Transverse colon (tissue), 4 donors: ENCODE results near the gene SCIN. TPM values are rescaled to one million over a fixed set of nuclear protein-coding genes. Genes with fewer than 3 reads are reported as not detected.
"Not testable (repeated sequence)": the region's sequence is repeated elsewhere in the genome, so short reads cannot be mapped to it uniquely, and the experiment has no call there.

Experiments
- DNase-seq: peaks from one replicate; pipeline ENCODE4 v3.0.0-alpha.2; 2019
- H3K27ac ChIP-seq, 4 donors: fragments of 200-600 bp; sonication (generic); 2 replicates each; pipeline ENCODE4 v1.5.1; 2016 to 2018; ENCODE audit warnings: inconsistent platforms in 4 of 4
- H3K27me3 ChIP-seq: fragments of 200-600 bp; sonication (generic); 2 replicates; pipeline ENCODE4 v1.5.1; 2017; ENCODE audit warnings: inconsistent platforms
- H3K36me3 ChIP-seq, 4 donors: fragments of 200-600 bp; sonication (generic); 2 replicates each; pipeline ENCODE4 v1.5.1; 2017 to 2019; ENCODE audit warnings: inconsistent platforms in 4 of 4
- H3K4me1 ChIP-seq, 4 donors: fragments of 200-600 bp; sonication (generic); 2 replicates each; pipeline ENCODE4 v1.5.1; 2017 to 2020; ENCODE audit warnings: inconsistent platforms in 4 of 4
- H3K4me3 ChIP-seq, 4 donors: fragments of 200-600 bp; sonication (generic); 1 replicate in 1 of 4; 2 replicates in 3 of 4; pipeline versions ENCODE4 v1.5.1 to v1.6.1; 2017 to 2019; ENCODE audit warnings: inconsistent platforms in 4 of 4
- H3K9me3 ChIP-seq, 2 donors: fragments of 200-600 bp; sonication (generic); 2 replicates each; pipeline ENCODE4 v1.5.1; 2017 to 2019; ENCODE audit warnings: inconsistent platforms in 2 of 2
- EP300 ChIP-seq: sonication (generic); formaldehyde crosslinking; IDR thresholded peaks from one replicate; pipeline ENCODE4 v1.6.1; 2017; ENCODE audit warnings: antibody characterized with exemption, low read depth
- POLR2A ChIP-seq: fragments of 450-650 bp; IDR thresholded peaks from one replicate; pipeline ENCODE4 v1.6.1; 2016; ENCODE audit warnings: antibody characterized with exemption, mild to moderate bottlenecking, moderate library complexity
- POLR2AphosphoS5 ChIP-seq, 3 donors: sonication (generic); formaldehyde crosslinking; IDR thresholded peaks; one replicate each; pipeline ENCODE4 v1.6.1; 2016; ENCODE audit warnings: antibody characterized with exemption in 3 of 3
- WGBS, 2 donors: methylation state at CpG; one replicate each; pipeline ENCODE4 v1.1.5; 2018; ENCODE audit warnings: low coverage in 1 of 2; 5-methylcytosine and 5-hydroxymethylcytosine counted together
- in situ Hi-C, 4 donors: fragments of 200-750 bp; cut with MboI; loops; one replicate each; pipeline versions ENCODE4 v1.15.0 to v1.15.1; 2017; ENCODE audit warnings: low sequenced_read_pairs in 3 of 4, low pct_ligation_motif_present in 1 of 4, low pct_unique_long_range_greater_than_20kb in 1 of 4
- intact Hi-C: fragments of 100-400 bp; cut with DNase I; formaldehyde crosslinking; loops from one replicate; pipeline ENCODE4 v1.15.1; 2023; ENCODE audit warnings: low total_unique reads
- total RNA-seq, 4 donors: library from RNA; depleted of rRNA; stranded (reverse); fragments of >200 nt; gene quantifications; one replicate each; pipeline ENCODE4 v1.1.0, GENCODE V29; 2016
- TF ChIP-seq, protein P1 (sequence below), 5 experiments: fragments of 200-600 bp in 3 of 5; fragments of 450-650 bp in 2 of 5; sonication (generic) in 3 of 5; IDR thresholded peaks; 1 replicate in 2 of 5; 2 replicates in 3 of 5; pipeline ENCODE4 v1.5.1; 2016 to 2017; ENCODE audit warnings: antibody characterized with exemption in 5 of 5, inconsistent platforms in 3 of 5, mild to moderate bottlenecking in 2 of 5, moderate library complexity in 1 of 5

The SCIN gene
- total RNA-seq, 4 donors from 2014 or later: 62.3 to 125 (median 86.4) TPM

DNA sequence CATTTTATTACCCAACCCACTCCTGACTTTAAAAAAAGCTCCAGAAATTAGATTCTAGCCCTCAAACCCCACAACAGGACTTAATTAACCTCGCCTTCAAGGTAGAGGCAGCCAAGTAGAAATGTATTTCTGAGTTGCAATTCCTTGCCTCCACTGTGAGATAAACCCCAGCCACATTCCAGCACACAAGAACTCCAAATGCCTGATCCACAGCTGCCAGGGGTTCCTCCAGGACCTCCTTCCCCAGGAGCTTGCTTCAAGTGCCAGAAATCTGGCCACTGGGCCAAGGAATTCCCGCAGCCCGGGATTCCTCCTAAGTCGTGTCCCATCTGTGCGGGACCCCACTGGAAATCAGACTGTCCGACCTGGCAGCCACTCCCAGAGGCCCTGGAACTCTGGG is 91.1 kb downstream of the SCIN start:
- Histone ChIP-seq H3K9me3 (no peaks in the 10 kb centered on the region), H3K27me3 (no peaks in the 10 kb centered on the region), H3K4me3 (no peak overlapping the region), H3K4me1 (no peaks in the 10 kb centered on the region), H3K27ac (no peak overlapping the region), H3K36me3 (no peaks in the 10 kb centered on the region)
- WGBS, 2 donors: 90% methylated on average over 6 of the region's 6 CpGs; no CpG with 5 or more reads in 1 of the 2 donors
- in situ Hi-C loops: no loop called here
- intact Hi-C loops: no loop called here
- no peak for DNase-seq
- TF ChIP-seq POLR2AphosphoS5 (IDR thresholded peaks at IDR 0.05) (no peak), POLR2A (no peak), EP300 (no peak)
- TF ChIP-seq, protein P1, sequence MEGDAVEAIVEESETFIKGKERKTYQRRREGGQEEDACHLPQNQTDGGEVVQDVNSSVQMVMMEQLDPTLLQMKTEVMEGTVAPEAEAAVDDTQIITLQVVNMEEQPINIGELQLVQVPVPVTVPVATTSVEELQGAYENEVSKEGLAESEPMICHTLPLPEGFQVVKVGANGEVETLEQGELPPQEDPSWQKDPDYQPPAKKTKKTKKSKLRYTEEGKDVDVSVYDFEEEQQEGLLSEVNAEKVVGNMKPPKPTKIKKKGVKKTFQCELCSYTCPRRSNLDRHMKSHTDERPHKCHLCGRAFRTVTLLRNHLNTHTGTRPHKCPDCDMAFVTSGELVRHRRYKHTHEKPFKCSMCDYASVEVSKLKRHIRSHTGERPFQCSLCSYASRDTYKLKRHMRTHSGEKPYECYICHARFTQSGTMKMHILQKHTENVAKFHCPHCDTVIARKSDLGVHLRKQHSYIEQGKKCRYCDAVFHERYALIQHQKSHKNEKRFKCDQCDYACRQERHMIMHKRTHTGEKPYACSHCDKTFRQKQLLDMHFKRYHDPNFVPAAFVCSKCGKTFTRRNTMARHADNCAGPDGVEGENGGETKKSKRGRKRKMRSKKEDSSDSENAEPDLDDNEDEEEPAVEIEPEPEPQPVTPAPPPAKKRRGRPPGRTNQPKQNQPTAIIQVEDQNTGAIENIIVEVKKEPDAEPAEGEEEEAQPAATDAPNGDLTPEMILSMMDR (IDR thresholded peaks at IDR 0.05): no peak

DNA sequence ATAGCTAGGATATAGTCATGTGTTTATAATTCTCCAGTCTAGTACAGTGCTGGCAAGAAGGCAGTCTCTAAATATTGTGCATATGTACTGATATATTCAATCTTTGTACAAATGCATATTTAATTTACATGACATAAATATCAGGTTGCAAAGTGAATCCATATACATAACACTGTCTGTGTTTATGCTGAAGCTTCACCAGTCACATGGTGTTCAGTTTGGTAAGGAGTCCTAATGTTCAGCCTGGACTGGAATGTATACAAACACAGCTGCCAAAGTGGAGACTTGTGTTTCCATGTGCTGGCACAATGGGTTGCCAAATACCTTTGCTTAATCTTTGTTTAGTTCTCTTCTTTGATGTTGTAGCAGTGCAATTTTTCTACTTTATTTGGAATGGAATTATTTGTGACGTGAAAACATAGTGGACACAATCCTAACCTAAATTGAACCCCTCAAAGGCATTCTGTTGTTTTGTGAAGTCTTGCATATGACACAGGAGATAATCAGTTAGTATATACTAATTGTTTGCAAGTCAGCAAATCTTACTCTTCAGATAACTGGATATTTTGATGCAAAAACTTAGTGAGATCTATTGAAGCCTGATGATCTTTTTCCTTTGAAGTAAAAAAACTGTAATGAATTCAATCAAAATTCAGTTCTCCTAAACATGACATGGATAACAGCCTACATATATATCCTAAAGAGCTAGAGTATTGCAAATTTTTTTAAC is 99.6 kb downstream of the SCIN start:
- H3K4me3 ChIP-seq: no peak overlapping the region
- in situ Hi-C loops: no loop called here
- WGBS, 2 donors: 61 to 80% methylated on average over 1 of the region's 1 CpG
- H3K27me3 ChIP-seq: no peaks in the 10 kb centered on the region
- H3K4me1 ChIP-seq: peaks cover 0 to 5% (median 2%) of the 10 kb centered on the region in 4 donors
- no peak for DNase-seq
- intact Hi-C loops: no loop called here
- no peaks in the 10 kb centered on the region for H3K9me3 ChIP-seq
- TF ChIP-seq EP300 (peak; percentile 80), POLR2AphosphoS5 (IDR thresholded peaks at IDR 0.05) (peak; percentile 52 to 71 (median 70))
- TF ChIP-seq, protein P1 (IDR thresholded peaks at IDR 0.05): no peak
- peak overlapping the region; percentile 10 to 50 (median 40) for H3K27ac ChIP-seq
- H3K36me3 ChIP-seq: no peaks in the 10 kb centered on the region

DNA sequence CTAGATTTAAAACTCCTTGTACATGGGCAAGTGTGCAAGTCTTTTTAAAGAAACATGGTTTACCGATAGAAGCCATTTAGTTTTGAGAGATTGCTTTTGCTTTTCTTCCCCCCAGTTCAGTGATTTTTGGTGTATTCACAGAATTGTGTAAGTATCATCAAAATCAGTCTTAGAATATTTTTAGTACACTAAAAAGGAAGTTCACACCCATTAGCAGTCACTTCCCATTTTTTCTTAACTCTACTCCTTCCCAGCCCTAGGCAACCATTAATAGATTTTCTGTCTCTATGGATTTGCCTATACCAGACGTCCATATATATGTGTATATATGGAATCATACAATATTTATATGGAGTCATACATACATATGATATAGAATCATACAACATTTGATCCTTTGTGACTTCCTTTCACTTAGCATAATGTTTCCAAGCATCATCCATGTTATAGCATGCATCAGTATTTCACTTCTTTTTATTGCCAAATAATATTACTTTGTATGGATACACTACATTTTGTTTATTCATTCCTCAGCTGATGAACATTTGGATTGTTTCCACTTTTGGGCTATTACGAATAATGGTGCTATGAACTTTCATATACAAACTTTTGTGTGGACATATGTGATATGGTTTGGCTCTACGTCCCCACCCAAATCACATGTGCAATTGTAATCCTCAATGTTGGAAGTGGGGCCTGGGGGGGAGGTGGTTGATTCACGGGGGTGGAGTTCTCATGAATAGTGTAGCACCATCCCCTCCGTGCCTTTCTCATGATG is 100.4 kb downstream of the SCIN start:
- in situ Hi-C loops (no loop called here), intact Hi-C loops (no loop called here)
- Histone ChIP-seq H3K4me1 (peaks cover 0 to 5% (median 2%) of the 10 kb centered on the region in 4 donors), H3K9me3 (no peaks in the 10 kb centered on the region), H3K4me3 (no peak overlapping the region), H3K27me3 (no peaks in the 10 kb centered on the region), H3K27ac (peak overlapping the region; percentile 10 to 47 (median 38)), H3K36me3 (no peaks in the 10 kb centered on the region)
- 62 to 80% methylated on average over 3 to 6 of the region's 6 CpGs for WGBS, 2 donors
- no peak for TF ChIP-seq POLR2AphosphoS5 (IDR thresholded peaks at IDR 0.05)
- no peak for TF ChIP-seq EP300
- TF ChIP-seq, protein P1 (IDR thresholded peaks at IDR 0.05): no peak
- TF ChIP-seq POLR2A: no peak
- DNase-seq: no peak

DNA sequence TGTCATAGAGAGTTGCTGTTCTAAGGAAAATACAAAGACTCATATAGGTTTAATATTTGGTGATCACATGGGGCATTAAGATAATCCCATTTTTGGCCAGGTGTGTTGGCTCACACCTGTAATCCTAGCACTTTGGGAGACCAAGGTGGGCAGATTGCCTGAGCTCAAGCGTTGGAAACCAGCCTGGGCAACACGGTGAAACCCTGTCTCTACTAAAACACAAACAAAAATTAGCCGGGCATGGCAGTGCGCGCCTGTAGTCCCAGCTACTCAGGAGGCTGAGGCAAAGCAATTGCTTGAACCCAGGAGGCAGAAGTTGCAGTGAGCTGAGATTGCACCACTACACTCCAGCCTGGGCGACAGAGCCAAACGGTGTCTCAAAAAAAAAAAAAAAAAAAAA is 102.9 kb downstream of the SCIN start:
- intact Hi-C loops, H3K9me3 ChIP-seq, DNase-seq, H3K27ac ChIP-seq, H3K27me3 ChIP-seq, in situ Hi-C loops, H3K4me3 ChIP-seq, H3K36me3 ChIP-seq, H3K4me1 ChIP-seq: not testable (repeated sequence)
- WGBS, 2 donors: 87% methylated on average over 7 of the region's 7 CpGs; no CpG with 5 or more reads in 1 of the 2 donors
